Activated CD4-positive, CD25-positive, alpha-beta regulatory T cell treated with anti-CD3 and anti-CD28 coated beads, Interleukin-2, amount 50 U/mL, for 24 hours (primary cell): ENCODE data around the gene KRTAP10-7.
A peak's percentile ranks its signal among the peaks of the same experiment; 100 is the strongest.
"Not testable (repeated sequence)": the region's sequence is repeated elsewhere in the genome, so short reads cannot be mapped to it uniquely, and the experiment has no call there.

ENCODE experiments used
- ATAC-seq, 2 donors: fragments of 150-1000 bp; cut with Tn5 transposase; one replicate each; pipeline ENCODE4 v1.10.0; 2021; ENCODE audit warnings: mild to moderate bottlenecking in 1 of 2, moderate library complexity in 1 of 2

Gene KRTAP10-7

GRCh38 chr21:44612029-44612486 is 11.7 kb downstream of the KRTAP10-7 start, which contains the start of gene KRTAP10-8:
KRTAP10-8 (plus strand) TSS chr21:44612079; CDS start chr21:44612101, 22 bp downstream.
- no peak for ATAC-seq

GRCh38 chr21:44612669-44613229 is 12.4 kb downstream of the KRTAP10-7 start:
- no peak for ATAC-seq

GRCh38 chr21:44613386-44614155 is 13.2 kb downstream of the KRTAP10-7 start:
- no peak for ATAC-seq

- ATAC-seq: no peak
Observed at GRCh38 chr21:44614161-44614631, 13.8 kb downstream of the KRTAP10-7 start.

GRCh38 chr21:44614961-44615391 is 14.6 kb downstream of the KRTAP10-7 start:
- no peak for ATAC-seq

GRCh38 chr21:44615466-44615865 is 15.1 kb downstream of the KRTAP10-7 start:
- ATAC-seq: no peak

- no peak for ATAC-seq
Observed at GRCh38 chr21:44615911-44616590, 15.7 kb downstream of the KRTAP10-7 start.

GRCh38 chr21:44616591-44616926 is 16.2 kb downstream of the KRTAP10-7 start:
- no peak for ATAC-seq

- no peak for ATAC-seq
Observed at GRCh38 chr21:44617071-44617501, 16.7 kb downstream of the KRTAP10-7 start.

GRCh38 chr21:44618504-44618903 is 18.1 kb downstream of the KRTAP10-7 start:
- ATAC-seq: peak; percentile 17 to 31

- peak; percentile 98 to 100 for ATAC-seq
Observed at GRCh38 chr21:44618909-44619308, 18.5 kb downstream of the KRTAP10-7 start.

GRCh38 chr21:44619886-44620285 is 19.5 kb downstream of the KRTAP10-7 start:
- ATAC-seq: no peak

GRCh38 chr21:44623575-44623974 is 23.2 kb downstream of the KRTAP10-7 start:
- ATAC-seq: no peak

- ATAC-seq: no peak
Observed at GRCh38 chr21:44625756-44626155, 25.4 kb downstream of the KRTAP10-7 start.

- ATAC-seq: no peak
Observed at GRCh38 chr21:44626262-44626661, 25.9 kb downstream of the KRTAP10-7 start.

- no peak for ATAC-seq
Observed at GRCh38 chr21:44626673-44627143, 26.3 kb downstream of the KRTAP10-7 start, which contains the start of gene KRTAP10-9. KRTAP10-9 (plus strand) TSS chr21:44627093; CDS start chr21:44627172, 79 bp downstream.

GRCh38 chr21:44627181-44627822 is 26.9 kb downstream of the KRTAP10-7 start:
- not testable (repeated sequence) for ATAC-seq

- not testable (repeated sequence) for ATAC-seq
Observed at GRCh38 chr21:44627831-44628233, 27.4 kb downstream of the KRTAP10-7 start.

GRCh38 chr21:44628707-44629391 is 28.5 kb downstream of the KRTAP10-7 start:
- no peak for ATAC-seq

GRCh38 chr21:44630440-44630839 is 30.0 kb downstream of the KRTAP10-7 start:
- no peak for ATAC-seq

GRCh38 chr21:44632067-44632466 is 31.7 kb downstream of the KRTAP10-7 start:
- ATAC-seq: no peak
